Vagina (tissue), 2 donors: ENCODE data around the gene PTK6.

Experiments used
- CTCF ChIP-seq, 3 experiments: fragments of 450-650 bp in 2 of 3; fragments of 200-600 bp in 1 of 3; sonication (generic) in 1 of 3; IDR thresholded peaks; one replicate each; pipeline ENCODE4 v1.5.1; 2017 to 2019; ENCODE audit warnings: antibody characterized with exemption in 3 of 3, mild to moderate bottlenecking in 2 of 3, moderate library complexity in 2 of 3
- POLR2A ChIP-seq, 2 donors: fragments of 450-650 bp; IDR thresholded peaks; one replicate each; pipeline ENCODE4 v1.6.1; 2017; ENCODE audit warnings: antibody characterized with exemption in 2 of 2, mild to moderate bottlenecking in 2 of 2, moderate library complexity in 2 of 2
- POLR2AphosphoS5 ChIP-seq, 2 donors: sonication (generic); formaldehyde crosslinking; IDR thresholded peaks; one replicate each; pipeline ENCODE4 v1.9.0; 2017; ENCODE audit warnings: antibody characterized with exemption in 2 of 2, mild to moderate bottlenecking in 2 of 2, low read depth in 1 of 2; ENCODE audit not compliant: insufficient read depth in 1 of 2

GRCh38 chr20:63562461-63563224 lies 25.5 kb upstream of the PTK6 start:
- TF ChIP-seq CTCF (IDR thresholded peaks at IDR 0.05) (no peak), POLR2AphosphoS5 (IDR thresholded peaks at IDR 0.05; ENCODE audit: insufficient read depth in 1 of 2, low read depth in 1 of 2) (no peak), POLR2A (IDR thresholded peaks at IDR 0.05) (no peak)
